ENCODE measurements around the gene PLEK.

GRCh38 chr2:68404164-68404563 is 39.1 kb downstream of the PLEK start:
- no peak for TF ChIP-seq CREB5 (CRISPR knock-in tag; IDR thresholded peaks at IDR 0.05; ENCODE audit: low read depth)
- TF ChIP-seq BACH2 (CRISPR knock-in tag; IDR thresholded peaks at IDR 0.05; ENCODE audit: borderline replicate concordance): no peak
- no peak for TF ChIP-seq ZFP3 (CRISPR knock-in tag; IDR thresholded peaks at IDR 0.05)
- no peak for TF ChIP-seq PATZ1 (CRISPR knock-in tag; IDR thresholded peaks at IDR 0.05; ENCODE audit: borderline replicate concordance)
- no peak for TF ChIP-seq ZNF70 (CRISPR knock-in tag; IDR thresholded peaks at IDR 0.05)
- TF ChIP-seq ISL1 (CRISPR knock-in tag; IDR thresholded peaks at IDR 0.05): no peak
- TF ChIP-seq ZNF565 (CRISPR knock-in tag; conservative IDR thresholded peaks at IDR 0.05; ENCODE audit: low read depth): no peak
- TF ChIP-seq ARNTL (CRISPR knock-in tag; IDR thresholded peaks at IDR 0.05; ENCODE audit: borderline replicate concordance, low read depth): no peak
- TF ChIP-seq ZFP30 (CRISPR knock-in tag; IDR thresholded peaks at IDR 0.05): no peak
- TF ChIP-seq GLIS3 (CRISPR knock-in tag; IDR thresholded peaks at IDR 0.05): no peak
- TF ChIP-seq POU6F1 (CRISPR knock-in tag; IDR thresholded peaks at IDR 0.05; ENCODE audit: borderline replicate concordance, low read depth): no peak

Measured in SK-N-SH treated with all-trans-retinoic acid at 6 μM for 48 hours (cell line).